Spleen (tissue), 7 donors: ENCODE results near the gene KRT6B.

Source experiments
- CTCF ChIP-seq, 11 experiments: fragments of 200-600 bp in 7 of 11; fragments of 450-650 bp in 4 of 11; sonication (generic) in 4 of 11; IDR thresholded peaks in 8 of 11; conservative IDR thresholded peaks in 3 of 11; 1 replicate in 7 of 11; 2 replicates in 4 of 11; pipeline versions ENCODE4 v1.4.0 to v1.8.0; 2016 to 2021; ENCODE audit warnings: antibody characterized with exemption in 11 of 11, inconsistent platforms in 4 of 11, mild to moderate bottlenecking in 1 of 11
- POLR2AphosphoS5 ChIP-seq, 3 donors: sonication (generic); formaldehyde crosslinking; IDR thresholded peaks; one replicate each; pipeline ENCODE4 v1.5.1; 2017; ENCODE audit warnings: antibody characterized with exemption in 3 of 3
- donor health status: DM: no; HTN: no; CAD: no; lungs with moderate emphysema.
- donor health status: DM: no; HTN: no; CAD: no.
- donor health status: DM: no; HTN: no; CAD: no.

GRCh38 chr12:52396656-52397055 is 55.3 kb downstream of the KRT6B start:
- TF ChIP-seq CTCF (IDR thresholded peaks at IDR 0.05 in 8 of 11, conservative IDR thresholded peaks at IDR 0.05 in 3 of 11) (no peak), POLR2AphosphoS5 (IDR thresholded peaks at IDR 0.05) (no peak)
